ENCODE data around the gene NEU1.

DNA sequence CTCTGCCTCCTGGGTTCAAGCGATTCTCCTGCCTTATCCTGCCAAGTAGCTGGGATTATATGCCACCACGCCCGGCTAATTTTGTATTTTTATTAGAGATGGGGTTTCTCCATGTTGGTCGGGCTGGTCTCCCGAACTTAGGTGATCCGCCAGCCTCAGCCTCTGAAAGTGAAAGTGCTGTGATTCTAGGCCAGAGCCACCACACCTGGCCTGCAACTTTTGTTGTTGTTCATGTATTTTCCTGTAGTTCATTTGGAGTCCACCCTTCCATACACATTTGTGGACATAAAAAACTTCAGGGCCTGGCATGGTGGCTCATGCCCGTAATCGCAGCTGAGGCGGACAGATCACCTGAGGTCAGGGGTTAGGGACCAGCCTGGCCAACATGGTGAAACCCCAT is 20.6 kb downstream of the NEU1 start:
- TF ChIP-seq GATA1 (IDR thresholded peaks at IDR 0.05; ENCODE audit: low read depth, low read length) (no peak), POLR2A (IDR thresholded peaks at IDR 0.05; ENCODE audit: low read length) (no peak)
